H1 (cell line): ENCODE data around the gene NEU3. TPM values are rescaled to one million over a fixed set of nuclear protein-coding genes. Genes with fewer than 3 reads are reported as not detected.

Experiments
- NANOG ChIP-seq: IDR thresholded peaks from 2 replicates; pipeline ENCODE4 v1.6.1; 2011; ENCODE audit warnings: low read length, low read depth, mild to moderate bottlenecking, inconsistent platforms; ENCODE audit not compliant: insufficient read depth, poor library complexity, severe bottlenecking
- SIX5 ChIP-seq: IDR thresholded peaks from 2 replicates; pipeline ENCODE4 v1.6.1; 2011; ENCODE audit warnings: mild to moderate bottlenecking, low read depth, low read length
- TAF7 ChIP-seq: optimal IDR thresholded peaks from 2 replicates; pipeline ENCODE3; 2011; ENCODE audit warnings: low read depth, mild to moderate bottlenecking, inconsistent platforms, low read length, moderate library complexity, borderline replicate concordance
- polyA plus RNA-seq, 7 experiments: library from polyadenylated mRNA; depleted of rRNA in 3 of 7; stranded (reverse) in 5 of 7; unstranded in 2 of 7; fragments of >200 nt in 5 of 7; fragments of 200-250 nt in 2 of 7; gene quantifications; 1 replicate in 5 of 7; 2 replicates in 1 of 7; 4 replicates in 1 of 7; pipeline versions ENCODE4 v1.2.1 to v1.2.3, GENCODE V29; 2011 to 2013; ENCODE audit warnings: missing spikeins in 2 of 7, mixed read lengths in 2 of 7
- total RNA-seq: library from RNA; stranded (reverse); fragmentation: NEBNext Ultra II Directional; extraction: Animal tissue kit (Norgen Biotek cat#: 25700); gene quantifications from 2 replicates; pipeline ENCODE4 v1.2.1, GENCODE V29; 2021
- TF ChIP-seq, protein P1 (sequence below): fragments of 300-600 bp; sonication (generic); IDR thresholded peaks from 2 replicates; pipeline ENCODE4 v1.7.1; 2012; ENCODE audit warnings: low read length, moderate library complexity, mild to moderate bottlenecking, inconsistent platforms; ENCODE audit not compliant: insufficient replicate concordance

NEU3 gene
- total and polyA plus RNA-seq, 2 of the 8 experiments (the other 6 are each of a cell fraction or from before 2014, with no cell fraction given), result 8.9 to 15.6 TPM

DNA sequence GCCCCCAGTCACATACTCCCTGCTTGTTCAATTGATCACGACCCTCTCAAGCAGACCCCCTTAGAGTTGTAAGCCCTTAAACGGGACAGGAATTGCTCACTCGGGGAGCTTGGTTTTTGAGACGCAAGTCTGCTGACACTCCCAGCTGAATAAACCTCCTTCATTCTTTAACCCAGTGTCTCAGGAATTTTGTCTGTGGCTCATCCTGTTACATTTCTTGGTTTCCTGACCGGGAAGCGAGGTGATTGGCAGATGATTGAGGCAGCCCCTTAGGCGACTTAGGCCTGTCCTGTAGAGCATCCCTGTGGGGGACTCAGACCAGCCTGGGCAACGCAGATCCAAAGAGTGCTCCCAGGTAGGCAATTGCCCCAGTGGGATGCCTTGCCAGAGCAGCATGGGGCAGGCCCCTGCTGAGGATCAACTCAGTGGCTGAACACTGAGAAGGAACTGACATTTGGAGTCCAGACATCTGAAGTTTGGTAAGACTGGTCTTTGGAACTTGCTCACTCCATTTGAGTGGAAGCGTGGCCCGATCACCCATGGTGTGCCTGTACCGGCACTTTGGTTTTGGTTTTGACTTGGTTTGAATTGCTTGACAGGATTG is 51.5 kb downstream of the NEU3 start (continued):
- TF ChIP-seq NANOG (no peak), SIX5 (no peak), TAF7 (no peak)
- TF ChIP-seq, protein P1, sequence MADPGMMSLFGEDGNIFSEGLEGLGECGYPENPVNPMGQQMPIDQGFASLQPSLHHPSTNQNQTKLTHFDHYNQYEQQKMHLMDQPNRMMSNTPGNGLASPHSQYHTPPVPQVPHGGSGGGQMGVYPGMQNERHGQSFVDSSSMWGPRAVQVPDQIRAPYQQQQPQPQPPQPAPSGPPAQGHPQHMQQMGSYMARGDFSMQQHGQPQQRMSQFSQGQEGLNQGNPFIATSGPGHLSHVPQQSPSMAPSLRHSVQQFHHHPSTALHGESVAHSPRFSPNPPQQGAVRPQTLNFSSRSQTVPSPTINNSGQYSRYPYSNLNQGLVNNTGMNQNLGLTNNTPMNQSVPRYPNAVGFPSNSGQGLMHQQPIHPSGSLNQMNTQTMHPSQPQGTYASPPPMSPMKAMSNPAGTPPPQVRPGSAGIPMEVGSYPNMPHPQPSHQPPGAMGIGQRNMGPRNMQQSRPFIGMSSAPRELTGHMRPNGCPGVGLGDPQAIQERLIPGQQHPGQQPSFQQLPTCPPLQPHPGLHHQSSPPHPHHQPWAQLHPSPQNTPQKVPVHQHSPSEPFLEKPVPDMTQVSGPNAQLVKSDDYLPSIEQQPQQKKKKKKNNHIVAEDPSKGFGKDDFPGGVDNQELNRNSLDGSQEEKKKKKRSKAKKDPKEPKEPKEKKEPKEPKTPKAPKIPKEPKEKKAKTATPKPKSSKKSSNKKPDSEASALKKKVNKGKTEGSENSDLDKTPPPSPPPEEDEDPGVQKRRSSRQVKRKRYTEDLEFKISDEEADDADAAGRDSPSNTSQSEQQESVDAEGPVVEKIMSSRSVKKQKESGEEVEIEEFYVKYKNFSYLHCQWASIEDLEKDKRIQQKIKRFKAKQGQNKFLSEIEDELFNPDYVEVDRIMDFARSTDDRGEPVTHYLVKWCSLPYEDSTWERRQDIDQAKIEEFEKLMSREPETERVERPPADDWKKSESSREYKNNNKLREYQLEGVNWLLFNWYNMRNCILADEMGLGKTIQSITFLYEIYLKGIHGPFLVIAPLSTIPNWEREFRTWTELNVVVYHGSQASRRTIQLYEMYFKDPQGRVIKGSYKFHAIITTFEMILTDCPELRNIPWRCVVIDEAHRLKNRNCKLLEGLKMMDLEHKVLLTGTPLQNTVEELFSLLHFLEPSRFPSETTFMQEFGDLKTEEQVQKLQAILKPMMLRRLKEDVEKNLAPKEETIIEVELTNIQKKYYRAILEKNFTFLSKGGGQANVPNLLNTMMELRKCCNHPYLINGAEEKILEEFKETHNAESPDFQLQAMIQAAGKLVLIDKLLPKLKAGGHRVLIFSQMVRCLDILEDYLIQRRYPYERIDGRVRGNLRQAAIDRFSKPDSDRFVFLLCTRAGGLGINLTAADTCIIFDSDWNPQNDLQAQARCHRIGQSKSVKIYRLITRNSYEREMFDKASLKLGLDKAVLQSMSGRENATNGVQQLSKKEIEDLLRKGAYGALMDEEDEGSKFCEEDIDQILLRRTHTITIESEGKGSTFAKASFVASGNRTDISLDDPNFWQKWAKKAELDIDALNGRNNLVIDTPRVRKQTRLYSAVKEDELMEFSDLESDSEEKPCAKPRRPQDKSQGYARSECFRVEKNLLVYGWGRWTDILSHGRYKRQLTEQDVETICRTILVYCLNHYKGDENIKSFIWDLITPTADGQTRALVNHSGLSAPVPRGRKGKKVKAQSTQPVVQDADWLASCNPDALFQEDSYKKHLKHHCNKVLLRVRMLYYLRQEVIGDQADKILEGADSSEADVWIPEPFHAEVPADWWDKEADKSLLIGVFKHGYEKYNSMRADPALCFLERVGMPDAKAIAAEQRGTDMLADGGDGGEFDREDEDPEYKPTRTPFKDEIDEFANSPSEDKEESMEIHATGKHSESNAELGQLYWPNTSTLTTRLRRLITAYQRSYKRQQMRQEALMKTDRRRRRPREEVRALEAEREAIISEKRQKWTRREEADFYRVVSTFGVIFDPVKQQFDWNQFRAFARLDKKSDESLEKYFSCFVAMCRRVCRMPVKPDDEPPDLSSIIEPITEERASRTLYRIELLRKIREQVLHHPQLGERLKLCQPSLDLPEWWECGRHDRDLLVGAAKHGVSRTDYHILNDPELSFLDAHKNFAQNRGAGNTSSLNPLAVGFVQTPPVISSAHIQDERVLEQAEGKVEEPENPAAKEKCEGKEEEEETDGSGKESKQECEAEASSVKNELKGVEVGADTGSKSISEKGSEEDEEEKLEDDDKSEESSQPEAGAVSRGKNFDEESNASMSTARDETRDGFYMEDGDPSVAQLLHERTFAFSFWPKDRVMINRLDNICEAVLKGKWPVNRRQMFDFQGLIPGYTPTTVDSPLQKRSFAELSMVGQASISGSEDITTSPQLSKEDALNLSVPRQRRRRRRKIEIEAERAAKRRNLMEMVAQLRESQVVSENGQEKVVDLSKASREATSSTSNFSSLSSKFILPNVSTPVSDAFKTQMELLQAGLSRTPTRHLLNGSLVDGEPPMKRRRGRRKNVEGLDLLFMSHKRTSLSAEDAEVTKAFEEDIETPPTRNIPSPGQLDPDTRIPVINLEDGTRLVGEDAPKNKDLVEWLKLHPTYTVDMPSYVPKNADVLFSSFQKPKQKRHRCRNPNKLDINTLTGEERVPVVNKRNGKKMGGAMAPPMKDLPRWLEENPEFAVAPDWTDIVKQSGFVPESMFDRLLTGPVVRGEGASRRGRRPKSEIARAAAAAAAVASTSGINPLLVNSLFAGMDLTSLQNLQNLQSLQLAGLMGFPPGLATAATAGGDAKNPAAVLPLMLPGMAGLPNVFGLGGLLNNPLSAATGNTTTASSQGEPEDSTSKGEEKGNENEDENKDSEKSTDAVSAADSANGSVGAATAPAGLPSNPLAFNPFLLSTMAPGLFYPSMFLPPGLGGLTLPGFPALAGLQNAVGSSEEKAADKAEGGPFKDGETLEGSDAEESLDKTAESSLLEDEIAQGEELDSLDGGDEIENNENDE, result no peak
